ENCODE data around the gene HLA-E. TPM values are rescaled to one million over a fixed set of nuclear protein-coding genes. Genes with fewer than 3 reads are reported as not detected.

The HLA-E gene
- total RNA-seq (1,000 to 10,000 TPM; 1,114 to 1,417 (median 1,253) TPM), total RNA-seq (850 to 4,466 (median 2,255) reads per million in 29 experiments)
- 1,852 TPM for total RNA-seq (2013)

- peaks cover 43% of the 10 kb centered on the region for H3K36me3 Mint-ChIP-seq
Observed at GRCh38 chr6:30489081-30490025, at the start of gene HLA-E. HLA-E (plus strand) TSS chr6:30489509; CDS start chr6:30489532, 23 bp downstream.

GRCh38 chr6:30441171-30441570, 48.1 kb upstream of the HLA-E start:
- ATAC-seq (replicated peaks in 1 of 4) = peak in 3 of 4 experiments; percentile 66 to 75 (median 69)
- Mint-ChIP-seq H3K27me3 (peaks cover 64 to 65% of the 10 kb centered on the region in 2 donors), H3K27ac (no peak overlapping the region), H3K36me3 (no peaks in the 10 kb centered on the region), H3K4me3 (no peak overlapping the region), H3K9me3 (no peaks in the 10 kb centered on the region), H3K4me1 (peaks cover 1 to 7% (median 6%) of the 10 kb centered on the region in 3 donors)
- Histone ChIP-seq H3K36me3 (ENCODE audit: control insufficient read depth in 2 of 2, extremely low read depth in 1 of 2, insufficient read depth in 1 of 2, low read length in 1 of 2) (no peaks in the 10 kb centered on the region), H3K4me3 (ENCODE audit: control insufficient read depth in 1 of 2, extremely low read depth in 1 of 2, low read length in 1 of 2) (no peak overlapping the region), H3K27me3 (replicated peaks in 1 of 2; ENCODE audit: control insufficient read depth in 2 of 2, extremely low read depth in 1 of 2, insufficient read depth in 2 of 2, low read length in 1 of 2) (peaks cover 13 to 37% of the 10 kb centered on the region in 2 experiments), H3K9me3 (no peaks in the 10 kb centered on the region), H3K4me1 (ENCODE audit: control insufficient read depth in 1 of 2, extremely low read depth in 1 of 2, insufficient read depth in 2 of 2, low read length in 2 of 2) (peaks cover 0 to 6% of the 10 kb centered on the region in 2 experiments), H3K27ac (ENCODE audit: low read length) (no peak overlapping the region)
- POLR2A ChIA-PET = no interaction called here
- WGBS (ENCODE audit: insufficient coverage) = no CpG with 5 or more reads among the region's 3 CpGs
- DNase-seq = no peak
- CTCF ChIA-PET = interaction anchor here in 1 of 2 donors (0.9 kb wide), 1 partner anchor 12 kb away, joined by 3 read pairs; no protein-coding TSS in a partner anchor

More at GRCh38 chr6:30489081-30490025, at the start of gene HLA-E:
- Histone ChIP-seq H3K27me3 (replicated peaks in 1 of 2; ENCODE audit: control insufficient read depth in 2 of 2, extremely low read depth in 1 of 2, insufficient read depth in 2 of 2, low read length in 1 of 2) (peaks cover 0 to 3% of the 10 kb centered on the region in 2 experiments), H3K9me3 (no peaks in the 10 kb centered on the region), H3K4me1 (ENCODE audit: control insufficient read depth in 1 of 2, extremely low read depth in 1 of 2, insufficient read depth in 2 of 2, low read length in 2 of 2) (peaks cover 34 to 54% of the 10 kb centered on the region in 2 experiments), H3K36me3 (ENCODE audit: control insufficient read depth in 2 of 2, extremely low read depth in 1 of 2, insufficient read depth in 1 of 2, low read length in 1 of 2) (peaks cover 4 to 42% of the 10 kb centered on the region in 2 donors), H3K4me3 (ENCODE audit: control insufficient read depth in 1 of 2, extremely low read depth in 1 of 2, low read length in 1 of 2) (peak within 1 kb of the TSS; percentile 82 to 93), H3K27ac (ENCODE audit: low read length) (peak within 1 kb of the TSS; percentile 89)
- 4% methylated on average over 48 of the region's 68 CpGs for WGBS (ENCODE audit: insufficient coverage)
- ChIA-PET CTCF (no interaction called here), POLR2A (interaction anchor here (0.6 to 1.3 kb wide), 3 partner anchors 27 to 1483 kb away, joined by 3 to 4 read pairs (median 3); partner anchors contain the start of gene DXO (in 1 of the 2))
- Mint-ChIP-seq H3K4me3 (peak within 1 kb of the TSS; percentile 98 to 99 (median 99)), H3K27me3 (no peaks in the 10 kb centered on the region), H3K27ac (peak within 1 kb of the TSS; percentile 98 to 99), H3K4me1 (peaks cover 40 to 59% (median 56%) of the 10 kb centered on the region in 3 donors), H3K9me3 (no peaks in the 10 kb centered on the region)
- ATAC-seq (replicated peaks in 1 of 4) (peak; percentile 78 to 84 (median 84)), DNase-seq (peak; percentile 69 to 99 (median 90))

GRCh38 chr6:30443657-30444450, 45.5 kb upstream of the HLA-E start:
- H3K36me3 Mint-ChIP-seq = no peaks in the 10 kb centered on the region
- DNase-seq (no peak), ATAC-seq (replicated peaks in 1 of 4) (peak in 1 of 4 experiments; percentile 48)
- H3K4me3 Mint-ChIP-seq = no peak overlapping the region
- H3K9me3 Mint-ChIP-seq = no peaks in the 10 kb centered on the region
- ChIA-PET POLR2A (no interaction called here), CTCF (interaction anchor here in 1 of 2 donors (0.6 kb wide), 1 partner anchor 65 kb away, joined by 3 read pairs; no protein-coding TSS in a partner anchor)
- no peaks in the 10 kb centered on the region for H3K36me3 ChIP-seq (ENCODE audit: control insufficient read depth in 2 of 2, extremely low read depth in 1 of 2, insufficient read depth in 1 of 2, low read length in 1 of 2)
- H3K4me1 Mint-ChIP-seq = peaks cover 2 to 12% (median 10%) of the 10 kb centered on the region in 3 donors
- H3K27ac Mint-ChIP-seq = no peak overlapping the region
- 16% methylated on average over 2 of the region's 20 CpGs for WGBS (ENCODE audit: insufficient coverage)
- H3K9me3 ChIP-seq = no peaks in the 10 kb centered on the region
- peaks cover 24 to 54% of the 10 kb centered on the region in 2 experiments for H3K27me3 ChIP-seq (replicated peaks in 1 of 2; ENCODE audit: control insufficient read depth in 2 of 2, extremely low read depth in 1 of 2, insufficient read depth in 2 of 2, low read length in 1 of 2)
- peaks cover 83% of the 10 kb centered on the region in 2 donors for H3K27me3 Mint-ChIP-seq
- H3K27ac ChIP-seq (ENCODE audit: low read length) = no peak overlapping the region
- no peak overlapping the region for H3K4me3 ChIP-seq (ENCODE audit: control insufficient read depth in 1 of 2, extremely low read depth in 1 of 2, low read length in 1 of 2)
- peaks cover 0 to 6% of the 10 kb centered on the region in 2 experiments for H3K4me1 ChIP-seq (ENCODE audit: control insufficient read depth in 1 of 2, extremely low read depth in 1 of 2, insufficient read depth in 2 of 2, low read length in 2 of 2)

- Histone ChIP-seq H3K9me3 (no peaks in the 10 kb centered on the region), H3K4me1 (ENCODE audit: control insufficient read depth in 1 of 2, extremely low read depth in 1 of 2, insufficient read depth in 2 of 2, low read length in 2 of 2) (peaks cover 2 to 8% of the 10 kb centered on the region in 2 experiments), H3K27ac (ENCODE audit: low read length) (no peak overlapping the region), H3K36me3 (ENCODE audit: control insufficient read depth in 2 of 2, extremely low read depth in 1 of 2, insufficient read depth in 1 of 2, low read length in 1 of 2) (no peaks in the 10 kb centered on the region), H3K27me3 (replicated peaks in 1 of 2; ENCODE audit: control insufficient read depth in 2 of 2, extremely low read depth in 1 of 2, insufficient read depth in 2 of 2, low read length in 1 of 2) (peaks cover 25 to 56% of the 10 kb centered on the region in 2 experiments), H3K4me3 (ENCODE audit: control insufficient read depth in 1 of 2, extremely low read depth in 1 of 2, low read length in 1 of 2) (no peak overlapping the region)
- WGBS (ENCODE audit: insufficient coverage) = 60% methylated on average over 2 of the region's 8 CpGs
- Mint-ChIP-seq H3K4me3 (no peak overlapping the region), H3K9me3 (no peaks in the 10 kb centered on the region), H3K27me3 (peaks cover 87% of the 10 kb centered on the region in 2 donors), H3K36me3 (no peaks in the 10 kb centered on the region), H3K4me1 (peaks cover 8 to 18% (median 15%) of the 10 kb centered on the region in 3 donors), H3K27ac (no peak overlapping the region)
- POLR2A ChIA-PET = no interaction called here
- CTCF ChIA-PET = interaction anchor here in 1 of 2 donors (0.6 kb wide), 1 partner anchor 65 kb away, joined by 3 read pairs; no protein-coding TSS in a partner anchor
- DNase-seq = no peak
- ATAC-seq (replicated peaks in 1 of 4) = no peak
Observed at GRCh38 chr6:30444451-30444742, 44.9 kb upstream of the HLA-E start.

- peaks cover 24 to 34% (median 30%) of the 10 kb centered on the region in 3 donors for H3K4me1 Mint-ChIP-seq
- Histone ChIP-seq H3K27me3 (replicated peaks in 1 of 2; ENCODE audit: control insufficient read depth in 2 of 2, extremely low read depth in 1 of 2, insufficient read depth in 2 of 2, low read length in 1 of 2) (peaks cover 20 to 63% of the 10 kb centered on the region in 2 experiments), H3K36me3 (ENCODE audit: control insufficient read depth in 2 of 2, extremely low read depth in 1 of 2, insufficient read depth in 1 of 2, low read length in 1 of 2) (no peaks in the 10 kb centered on the region), H3K4me3 (ENCODE audit: control insufficient read depth in 1 of 2, extremely low read depth in 1 of 2, low read length in 1 of 2) (no peak overlapping the region), H3K9me3 (no peaks in the 10 kb centered on the region), H3K27ac (ENCODE audit: low read length) (no peak overlapping the region), H3K4me1 (ENCODE audit: control insufficient read depth in 1 of 2, extremely low read depth in 1 of 2, insufficient read depth in 2 of 2, low read length in 2 of 2) (peaks cover 17 to 27% of the 10 kb centered on the region in 2 experiments)
- H3K27ac Mint-ChIP-seq = peak overlapping the region in 1 of 2 donors; percentile 55
- DNase-seq = no peak
- H3K27me3 Mint-ChIP-seq = peaks cover 77 to 84% of the 10 kb centered on the region in 2 donors
- no peak for ATAC-seq (replicated peaks in 1 of 4)
- ChIA-PET POLR2A (no interaction called here), CTCF (interaction anchor here in 1 of 2 donors (0.5 kb wide), 1 partner anchor 603 kb away, joined by 3 read pairs; no protein-coding TSS in a partner anchor)
- H3K36me3 Mint-ChIP-seq = no peaks in the 10 kb centered on the region
- H3K4me3 Mint-ChIP-seq = no peak overlapping the region
- H3K9me3 Mint-ChIP-seq = no peaks in the 10 kb centered on the region
- 43% methylated on average over 1 of the region's 2 CpGs for WGBS (ENCODE audit: insufficient coverage)
Observed at GRCh38 chr6:30446259-30446658, 43.0 kb upstream of the HLA-E start.

- peaks cover 78 to 85% of the 10 kb centered on the region in 2 donors for H3K27me3 Mint-ChIP-seq
- CTCF ChIA-PET = no interaction called here
Observed at GRCh38 chr6:30447237-30447636, 42.1 kb upstream of the HLA-E start.

More at GRCh38 chr6:30447237-30447636, 42.1 kb upstream of the HLA-E start:
- POLR2A ChIA-PET = no interaction called here
- ATAC-seq (replicated peaks in 1 of 4) = no peak
- H3K9me3 ChIP-seq = no peaks in the 10 kb centered on the region
- H3K27ac Mint-ChIP-seq = no peak overlapping the region
- H3K4me3 Mint-ChIP-seq = no peak overlapping the region
- no peak for DNase-seq
- 10% methylated on average over 1 of the region's 2 CpGs for WGBS (ENCODE audit: insufficient coverage)
- no peak overlapping the region for H3K27ac ChIP-seq (ENCODE audit: low read length)
- peaks cover 22 to 36% of the 10 kb centered on the region in 2 experiments for H3K4me1 ChIP-seq (ENCODE audit: control insufficient read depth in 1 of 2, extremely low read depth in 1 of 2, insufficient read depth in 2 of 2, low read length in 2 of 2)
- H3K9me3 Mint-ChIP-seq = no peaks in the 10 kb centered on the region
- peaks cover 20 to 69% of the 10 kb centered on the region in 2 experiments for H3K27me3 ChIP-seq (replicated peaks in 1 of 2; ENCODE audit: control insufficient read depth in 2 of 2, extremely low read depth in 1 of 2, insufficient read depth in 2 of 2, low read length in 1 of 2)
- peaks cover 33 to 43% (median 40%) of the 10 kb centered on the region in 3 donors for H3K4me1 Mint-ChIP-seq
- H3K36me3 Mint-ChIP-seq = no peaks in the 10 kb centered on the region
- H3K4me3 ChIP-seq (ENCODE audit: control insufficient read depth in 1 of 2, extremely low read depth in 1 of 2, low read length in 1 of 2) = no peak overlapping the region
- no peaks in the 10 kb centered on the region for H3K36me3 ChIP-seq (ENCODE audit: control insufficient read depth in 2 of 2, extremely low read depth in 1 of 2, insufficient read depth in 1 of 2, low read length in 1 of 2)
